ENCODE measurements around the gene DES. TPM values are rescaled to one million over a fixed set of nuclear protein-coding genes. Genes with fewer than 3 reads are reported as not detected.

Gene DES
- total RNA-seq, 6 donors from 2014 or later, result 39.7 to 299 (median 70.8) TPM

GRCh38 chr2:219426068-219426443 lies 7.9 kb downstream of the DES start:
- DNase-seq, result peak in 1 of 2 donors; percentile 76
- ATAC-seq (ENCODE audit: low FRiP score in 2 of 2), result no peak
- Histone ChIP-seq H3K27ac (no peak overlapping the region), H3K4me1 (no peaks in the 10 kb centered on the region), H3K27me3 (no peaks in the 10 kb centered on the region), H3K9me3 (no peaks in the 10 kb centered on the region), H3K36me3 (no peaks in the 10 kb centered on the region), H3K4me3 (no peak overlapping the region)
- WGBS, 2 donors, result 70 to 75% methylated on average over 6 of the region's 7 CpGs
- TF ChIP-seq EP300 (IDR thresholded peaks at IDR 0.05) (no peak), POLR2AphosphoS5 (IDR thresholded peaks at IDR 0.05) (no peak), POLR2A (IDR thresholded peaks at IDR 0.05) (no peak)
- TF ChIP-seq, protein P1, sequence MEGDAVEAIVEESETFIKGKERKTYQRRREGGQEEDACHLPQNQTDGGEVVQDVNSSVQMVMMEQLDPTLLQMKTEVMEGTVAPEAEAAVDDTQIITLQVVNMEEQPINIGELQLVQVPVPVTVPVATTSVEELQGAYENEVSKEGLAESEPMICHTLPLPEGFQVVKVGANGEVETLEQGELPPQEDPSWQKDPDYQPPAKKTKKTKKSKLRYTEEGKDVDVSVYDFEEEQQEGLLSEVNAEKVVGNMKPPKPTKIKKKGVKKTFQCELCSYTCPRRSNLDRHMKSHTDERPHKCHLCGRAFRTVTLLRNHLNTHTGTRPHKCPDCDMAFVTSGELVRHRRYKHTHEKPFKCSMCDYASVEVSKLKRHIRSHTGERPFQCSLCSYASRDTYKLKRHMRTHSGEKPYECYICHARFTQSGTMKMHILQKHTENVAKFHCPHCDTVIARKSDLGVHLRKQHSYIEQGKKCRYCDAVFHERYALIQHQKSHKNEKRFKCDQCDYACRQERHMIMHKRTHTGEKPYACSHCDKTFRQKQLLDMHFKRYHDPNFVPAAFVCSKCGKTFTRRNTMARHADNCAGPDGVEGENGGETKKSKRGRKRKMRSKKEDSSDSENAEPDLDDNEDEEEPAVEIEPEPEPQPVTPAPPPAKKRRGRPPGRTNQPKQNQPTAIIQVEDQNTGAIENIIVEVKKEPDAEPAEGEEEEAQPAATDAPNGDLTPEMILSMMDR (IDR thresholded peaks at IDR 0.05), result no peak

- Histone ChIP-seq H3K4me1 (no peaks in the 10 kb centered on the region), H3K27me3 (no peaks in the 10 kb centered on the region), H3K4me3 (no peak overlapping the region), H3K36me3 (no peaks in the 10 kb centered on the region), H3K9me3 (no peaks in the 10 kb centered on the region), H3K27ac (no peak overlapping the region)
- TF ChIP-seq, protein P1 (IDR thresholded peaks at IDR 0.05), result no peak
- 74 to 86% methylated on average over 5 to 7 of the region's 7 CpGs for WGBS, 2 donors
- ATAC-seq (ENCODE audit: low FRiP score in 2 of 2), result no peak
- DNase-seq, result peak in 1 of 2 donors; percentile 27
Observed at GRCh38 chr2:219426534-219427136, 8.5 kb downstream of the DES start.

- H3K4me3 ChIP-seq, result no peak overlapping the region
- H3K27me3 ChIP-seq, result no peaks in the 10 kb centered on the region
- no peaks in the 10 kb centered on the region for H3K4me1 ChIP-seq
- TF ChIP-seq POLR2A (IDR thresholded peaks at IDR 0.05) (no peak), POLR2AphosphoS5 (IDR thresholded peaks at IDR 0.05) (no peak), EP300 (IDR thresholded peaks at IDR 0.05) (no peak)
- TF ChIP-seq, protein P1 (IDR thresholded peaks at IDR 0.05), result no peak
- H3K27ac ChIP-seq, result no peak overlapping the region
- DNase-seq, result no peak
- H3K36me3 ChIP-seq, result no peaks in the 10 kb centered on the region
- no peak for ATAC-seq (ENCODE audit: low FRiP score in 2 of 2)
- H3K9me3 ChIP-seq, result no peaks in the 10 kb centered on the region
Observed at GRCh38 chr2:219428469-219428868, 10.3 kb downstream of the DES start.

GRCh38 chr2:219429958-219430606 lies 11.9 kb downstream of the DES start:
- H3K4me3 ChIP-seq, result no peak overlapping the region
- peaks cover 3 to 14% (median 7%) of the 10 kb centered on the region in 4 donors for H3K27me3 ChIP-seq
- H3K27ac ChIP-seq, result no peak overlapping the region
- no peaks in the 10 kb centered on the region for H3K9me3 ChIP-seq
- DNase-seq (no peak), ATAC-seq (ENCODE audit: low FRiP score in 2 of 2) (no peak)
- peaks cover 4 to 6% (median 5%) of the 10 kb centered on the region in 4 donors for H3K4me1 ChIP-seq
- TF ChIP-seq POLR2A (IDR thresholded peaks at IDR 0.05) (no peak), EP300 (IDR thresholded peaks at IDR 0.05) (no peak)
- TF ChIP-seq, protein P1 (IDR thresholded peaks at IDR 0.05), result no peak
- WGBS, 2 donors, result 90 to 91% methylated on average over 7 of the region's 7 CpGs
- H3K36me3 ChIP-seq, result no peaks in the 10 kb centered on the region
